ENCODE results near the gene PIM2.

- TF ChIP-seq FOSL1 (IDR thresholded peaks at IDR 0.05; ENCODE audit: low read depth) (no peak), CTCF (IDR thresholded peaks at IDR 0.05 in 2 of 3, conservative IDR thresholded peaks at IDR 0.05 in 1 of 3; ENCODE audit: borderline replicate concordance in 1 of 3, insufficient read depth in 1 of 3, low read depth in 2 of 3, low read length in 2 of 3) (no peak), SIN3A (IDR thresholded peaks at IDR 0.05; ENCODE audit: low read depth) (no peak), EZH2phosphoT487 (IDR thresholded peaks at IDR 0.05; ENCODE audit: borderline replicate concordance) (no peak)
Measured at GRCh38 chrX:48904180-48904579, 14.6 kb downstream of the PIM2 start.
